ENCODE data around the gene ACTG2.

- TF ChIP-seq CTCF (IDR thresholded peaks at IDR 0.05) (no peak), ZFX (IDR thresholded peaks at IDR 0.05; ENCODE audit: borderline replicate concordance) (no peak)
Measured at GRCh38 chr2:73911548-73912208, 18.9 kb downstream of the ACTG2 start.
